KMS-11 (cell line): ENCODE data around the gene NTRK3.

Experiments used
- H2AFZ ChIP-seq: fragments of 200-600 bp; sonication (generic); 2 replicates; pipeline ENCODE4 v1.6.1; 2016; ENCODE audit warnings: antibody characterized with exemption, mixed run types, low read depth
- H3K27ac ChIP-seq: fragments of 200-600 bp; sonication (generic); 2 replicates; pipeline ENCODE4 v1.6.1; 2016; ENCODE audit warnings: mild to moderate bottlenecking, mixed run types
- H3K27me3 ChIP-seq: fragments of 200-600 bp; sonication (generic); 2 replicates; pipeline ENCODE4 v1.6.1; 2017; ENCODE audit warnings: mild to moderate bottlenecking, low read depth, mixed run types, moderate library complexity; ENCODE audit not compliant: insufficient read depth
- H3K36me3 ChIP-seq: fragments of 200-600 bp; sonication (generic); 2 replicates; pipeline ENCODE4 v1.6.1; 2017; ENCODE audit warnings: mild to moderate bottlenecking, mixed run types; ENCODE audit not compliant: insufficient read depth
- H3K4me1 ChIP-seq: fragments of 200-600 bp; sonication (generic); 2 replicates; pipeline ENCODE4 v1.6.1; 2016; ENCODE audit warnings: mild to moderate bottlenecking, low read depth, mixed run types; ENCODE audit not compliant: poor library complexity, severe bottlenecking
- H3K4me2 ChIP-seq: fragments of 200-600 bp; sonication (generic); 2 replicates; pipeline ENCODE4 v1.7.0; 2016; ENCODE audit warnings: mild to moderate bottlenecking, mixed run types
- H3K4me3 ChIP-seq: fragments of 200-600 bp; sonication (generic); IDR thresholded peaks from 2 replicates; pipeline ENCODE4 v1.6.1; 2017; ENCODE audit warnings: low read depth, low read length, mixed read lengths; ENCODE audit not compliant: insufficient read depth
- H3K79me2 ChIP-seq: fragments of 200-600 bp; sonication (generic); 2 replicates; pipeline ENCODE4 v1.6.1; 2016; ENCODE audit warnings: low read depth, mixed run types; ENCODE audit not compliant: insufficient read depth
- H3K9ac ChIP-seq: fragments of 200-600 bp; sonication (generic); 2 replicates; pipeline ENCODE4 v1.6.1; 2016; ENCODE audit warnings: mild to moderate bottlenecking, mixed run types
- H4K20me1 ChIP-seq: fragments of 200-600 bp; sonication (generic); 2 replicates; pipeline ENCODE4 v1.6.1; 2016; ENCODE audit warnings: mild to moderate bottlenecking, mixed run types; ENCODE audit not compliant: insufficient read depth
- CTCF ChIP-seq: fragments of 200-600 bp; sonication (generic); conservative IDR thresholded peaks from 2 replicates; pipeline ENCODE4 v1.6.1; 2017; ENCODE audit warnings: low read depth, mild to moderate bottlenecking, antibody characterized with exemption, low read length, moderate library complexity, mixed read lengths

NTRK3 gene

GRCh38 chr15:88080616-88081015 is 175.9 kb downstream of the NTRK3 start:
- no peak overlapping the region for H3K27ac ChIP-seq
- no peaks in the 10 kb centered on the region for H3K27me3 ChIP-seq
- H3K4me3 ChIP-seq: no peak overlapping the region
- no peak for TF ChIP-seq CTCF
- no peaks in the 10 kb centered on the region for H3K79me2 ChIP-seq
- no peaks in the 10 kb centered on the region for H4K20me1 ChIP-seq
- H3K9ac ChIP-seq: no peak overlapping the region
- no peak overlapping the region for H2AFZ ChIP-seq
- H3K36me3 ChIP-seq: no peaks in the 10 kb centered on the region
- H3K4me1 ChIP-seq: no peaks in the 10 kb centered on the region
- H3K4me2 ChIP-seq: no peak overlapping the region

DNA sequence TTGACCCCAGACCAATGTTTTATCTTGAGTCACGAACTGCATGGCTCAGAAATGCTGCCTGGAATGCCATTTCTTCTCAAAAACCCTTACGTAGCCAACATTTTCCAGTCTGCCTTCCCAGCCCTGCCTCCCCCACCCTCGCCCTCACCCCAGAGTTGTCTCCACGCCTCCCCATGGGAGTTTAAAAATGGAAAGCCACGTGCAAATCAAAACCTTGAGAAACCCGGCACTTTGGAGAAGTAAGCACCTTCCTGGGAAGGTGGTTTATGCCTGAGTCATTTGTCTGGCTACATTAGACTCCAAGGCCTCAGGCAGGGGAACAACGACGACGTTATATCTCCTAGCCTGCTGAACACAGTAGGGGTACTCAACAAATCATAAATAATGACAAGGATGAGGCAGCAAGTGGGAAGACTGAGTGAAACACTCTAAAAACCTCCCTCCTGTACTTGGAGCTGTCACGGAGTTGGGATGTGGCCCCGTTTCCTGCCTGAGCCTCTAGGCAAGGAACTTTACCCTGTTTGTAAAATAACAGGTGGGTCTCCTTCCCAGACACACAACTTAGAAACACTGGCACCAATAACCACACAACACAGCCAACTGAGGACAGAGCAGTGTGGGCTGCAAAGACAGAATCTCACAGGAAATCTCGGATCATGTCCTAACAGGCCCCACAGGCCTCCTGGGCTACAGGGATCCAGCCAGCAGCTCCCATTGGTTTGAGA is 179.1 kb downstream of the NTRK3 start:
- Histone ChIP-seq H3K9ac (no peak overlapping the region), H3K79me2 (no peaks in the 10 kb centered on the region), H4K20me1 (no peaks in the 10 kb centered on the region), H3K4me3 (no peak overlapping the region), H3K27me3 (no peaks in the 10 kb centered on the region), H3K27ac (no peak overlapping the region), H3K36me3 (no peaks in the 10 kb centered on the region), H2AFZ (no peak overlapping the region), H3K4me1 (no peaks in the 10 kb centered on the region), H3K4me2 (no peak overlapping the region)
- TF ChIP-seq CTCF: no peak

GRCh38 chr15:88076328-88076727 is 180.2 kb downstream of the NTRK3 start:
- H4K20me1 ChIP-seq: no peaks in the 10 kb centered on the region
- no peak overlapping the region for H3K4me2 ChIP-seq
- H2AFZ ChIP-seq: no peak overlapping the region
- H3K27me3 ChIP-seq: no peaks in the 10 kb centered on the region
- no peaks in the 10 kb centered on the region for H3K79me2 ChIP-seq
- no peak overlapping the region for H3K4me3 ChIP-seq
- no peaks in the 10 kb centered on the region for H3K36me3 ChIP-seq
- TF ChIP-seq CTCF: no peak
- no peak overlapping the region for H3K9ac ChIP-seq
- no peak overlapping the region for H3K27ac ChIP-seq
- no peaks in the 10 kb centered on the region for H3K4me1 ChIP-seq

DNA sequence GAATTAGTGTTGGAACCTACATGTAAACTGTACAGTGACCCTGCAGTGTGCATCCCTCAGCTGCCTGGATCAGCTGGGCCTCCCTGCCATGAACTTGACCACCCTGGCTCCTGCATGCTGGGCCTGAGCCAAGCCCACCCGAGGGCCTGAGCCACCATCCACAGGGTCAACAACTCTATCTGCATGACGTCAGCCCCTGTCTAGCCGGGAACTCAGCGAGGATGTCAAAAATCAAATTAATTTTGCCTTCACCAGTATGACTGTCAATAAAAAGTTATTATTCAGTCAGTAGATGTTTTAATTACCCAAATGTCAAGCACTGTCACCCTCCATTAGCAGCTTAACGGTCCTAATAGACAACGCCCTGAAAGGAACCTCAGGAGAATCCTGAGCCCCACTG is 181.4 kb downstream of the NTRK3 start:
- H3K79me2 ChIP-seq: no peaks in the 10 kb centered on the region
- no peak overlapping the region for H2AFZ ChIP-seq
- no peak for TF ChIP-seq CTCF
- no peaks in the 10 kb centered on the region for H3K27me3 ChIP-seq
- no peaks in the 10 kb centered on the region for H4K20me1 ChIP-seq
- no peaks in the 10 kb centered on the region for H3K4me1 ChIP-seq
- H3K9ac ChIP-seq: no peak overlapping the region
- no peak overlapping the region for H3K27ac ChIP-seq
- H3K36me3 ChIP-seq: no peaks in the 10 kb centered on the region
- H3K4me3 ChIP-seq: no peak overlapping the region
- H3K4me2 ChIP-seq: no peak overlapping the region
